ENCODE results near the gene SMOC2. TPM values are rescaled to one million over a fixed set of nuclear protein-coding genes. Genes with fewer than 3 reads are reported as not detected.
"Not testable (repeated sequence)": the region's sequence is repeated elsewhere in the genome, so short reads cannot be mapped to it uniquely, and the experiment has no call there.

Gene SMOC2
- total and polyA plus RNA-seq, 8 donors, result 7.1 to 18.8 (median 9.5) TPM

- Histone ChIP-seq H3K27ac (no peak overlapping the region), H3K36me3 (no peaks in the 10 kb centered on the region), H3K4me3 (no peak overlapping the region), H3K27me3 (peaks cover 0 to 36% of the 10 kb centered on the region in 2 donors), H3K9me3 (peaks cover 0 to 4% of the 10 kb centered on the region in 2 donors), H3K4me1 (no peaks in the 10 kb centered on the region)
- ATAC-seq, result no peak
- DNase-seq, result no peak
- intact Hi-C loops (cut with DNase I), result no loop called here
- no peak for TF ChIP-seq CTCF (IDR thresholded peaks at IDR 0.05)
These were observed 121.7 kb downstream of the SMOC2 start for GRCh38 chr6:168562576-168563151.

GRCh38 chr6:168563656-168564055 lies 122.7 kb downstream of the SMOC2 start:
- no peak for DNase-seq
- no peak for ATAC-seq

GRCh38 chr6:168565112-168565511 lies 124.1 kb downstream of the SMOC2 start:
- ATAC-seq (no peak), DNase-seq (no peak)
- no peaks in the 10 kb centered on the region for H3K36me3 ChIP-seq
- peaks cover 0 to 36% of the 10 kb centered on the region in 2 donors for H3K27me3 ChIP-seq
- no peaks in the 10 kb centered on the region for H3K4me1 ChIP-seq
- H3K9me3 ChIP-seq, result peaks cover 0 to 4% of the 10 kb centered on the region in 2 donors
- intact Hi-C loops (cut with DNase I), result no loop called here
- no peak overlapping the region for H3K4me3 ChIP-seq
- H3K27ac ChIP-seq, result no peak overlapping the region
- TF ChIP-seq CTCF (IDR thresholded peaks at IDR 0.05), result no peak

More at GRCh38 chr6:168563656-168564055, 122.7 kb downstream of the SMOC2 start:
- H3K36me3 ChIP-seq, result no peaks in the 10 kb centered on the region
- intact Hi-C loops (cut with DNase I), result no loop called here
- peaks cover 0 to 36% of the 10 kb centered on the region in 2 donors for H3K27me3 ChIP-seq
- H3K9me3 ChIP-seq, result peaks cover 0 to 4% of the 10 kb centered on the region in 2 donors
- no peak for TF ChIP-seq CTCF (IDR thresholded peaks at IDR 0.05)
- no peak overlapping the region for H3K4me3 ChIP-seq
- no peaks in the 10 kb centered on the region for H3K4me1 ChIP-seq
- no peak overlapping the region for H3K27ac ChIP-seq

- Histone ChIP-seq H3K4me1 (no peaks in the 10 kb centered on the region), H3K4me3 (no peak overlapping the region), H3K27me3 (peaks cover 0 to 19% of the 10 kb centered on the region in 2 donors), H3K27ac (no peak overlapping the region), H3K9me3 (no peaks in the 10 kb centered on the region), H3K36me3 (no peaks in the 10 kb centered on the region)
- DNase-seq (no peak), ATAC-seq (no peak)
- intact Hi-C loops (cut with DNase I), result no loop called here
- no peak for TF ChIP-seq CTCF (IDR thresholded peaks at IDR 0.05)
These were observed 129.2 kb downstream of the SMOC2 start for GRCh38 chr6:168570211-168570610.

GRCh38 chr6:168571268-168571667 lies 130.3 kb downstream of the SMOC2 start:
- Histone ChIP-seq H3K9me3 (no peaks in the 10 kb centered on the region), H3K27ac (no peak overlapping the region), H3K4me1 (no peaks in the 10 kb centered on the region), H3K36me3 (no peaks in the 10 kb centered on the region), H3K4me3 (no peak overlapping the region), H3K27me3 (peaks cover 0 to 23% of the 10 kb centered on the region in 2 donors)
- intact Hi-C loops (cut with DNase I), result no loop called here
- TF ChIP-seq CTCF (IDR thresholded peaks at IDR 0.05), result no peak
- DNase-seq (no peak), ATAC-seq (no peak)

GRCh38 chr6:168573276-168573835 lies 132.4 kb downstream of the SMOC2 start:
- H3K27ac ChIP-seq; intact Hi-C loops (cut with DNase I); H3K4me1 ChIP-seq; ATAC-seq; DNase-seq; H3K36me3 ChIP-seq; H3K9me3 ChIP-seq; H3K4me3 ChIP-seq: not testable (repeated sequence)
- peaks cover 0 to 28% of the 10 kb centered on the region in 2 donors for H3K27me3 ChIP-seq
